ENCODE data around the gene SKIDA1.

SKIDA1 gene

DNA sequence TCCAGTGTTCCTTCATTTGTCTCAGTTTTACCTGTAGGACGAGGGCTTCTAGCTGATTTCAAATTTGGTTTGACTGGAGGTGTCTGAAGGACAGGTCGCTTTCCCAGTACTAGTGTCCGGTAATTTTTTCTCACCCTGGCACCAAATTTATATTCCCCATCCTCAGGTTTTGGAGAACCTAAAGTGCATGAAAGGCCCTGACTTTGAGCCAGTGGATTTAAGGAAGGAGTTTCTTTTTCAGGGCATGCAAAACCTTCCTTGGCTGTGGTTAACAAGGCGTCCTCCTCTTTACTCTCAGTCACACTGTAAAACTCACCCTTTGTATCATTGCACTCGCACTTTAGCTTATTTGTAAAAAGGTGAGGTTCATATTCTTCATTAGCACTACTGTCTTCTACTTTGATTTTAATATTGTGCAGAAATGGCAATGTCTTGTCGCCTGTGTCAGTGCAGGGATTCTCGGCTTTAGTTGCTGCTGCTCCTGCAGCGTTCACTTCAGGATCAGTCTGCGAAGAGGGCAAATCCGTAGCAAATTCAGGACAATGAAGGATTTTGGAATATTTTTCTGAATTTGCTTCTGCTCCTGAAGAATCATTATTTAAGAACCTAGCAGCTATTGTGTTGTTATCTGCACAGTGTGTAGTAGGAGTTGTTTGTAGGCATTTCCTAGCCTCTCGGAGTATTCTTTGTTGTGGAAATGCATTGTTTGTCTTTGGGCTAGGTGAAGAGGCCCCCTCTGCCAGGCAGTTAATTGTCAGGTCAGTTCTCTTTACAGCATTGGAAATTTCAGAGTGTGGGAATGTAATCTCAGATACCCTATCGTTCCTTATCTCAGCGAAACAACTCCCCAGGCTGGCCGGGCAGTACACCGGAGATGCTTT lies 9.9 kb downstream of the SKIDA1 start:
- H3K4me3 ChIP-seq (replicated peaks; ENCODE audit: low read depth, low read length), result peak overlapping the region; percentile 65
- TF ChIP-seq, protein P1, sequence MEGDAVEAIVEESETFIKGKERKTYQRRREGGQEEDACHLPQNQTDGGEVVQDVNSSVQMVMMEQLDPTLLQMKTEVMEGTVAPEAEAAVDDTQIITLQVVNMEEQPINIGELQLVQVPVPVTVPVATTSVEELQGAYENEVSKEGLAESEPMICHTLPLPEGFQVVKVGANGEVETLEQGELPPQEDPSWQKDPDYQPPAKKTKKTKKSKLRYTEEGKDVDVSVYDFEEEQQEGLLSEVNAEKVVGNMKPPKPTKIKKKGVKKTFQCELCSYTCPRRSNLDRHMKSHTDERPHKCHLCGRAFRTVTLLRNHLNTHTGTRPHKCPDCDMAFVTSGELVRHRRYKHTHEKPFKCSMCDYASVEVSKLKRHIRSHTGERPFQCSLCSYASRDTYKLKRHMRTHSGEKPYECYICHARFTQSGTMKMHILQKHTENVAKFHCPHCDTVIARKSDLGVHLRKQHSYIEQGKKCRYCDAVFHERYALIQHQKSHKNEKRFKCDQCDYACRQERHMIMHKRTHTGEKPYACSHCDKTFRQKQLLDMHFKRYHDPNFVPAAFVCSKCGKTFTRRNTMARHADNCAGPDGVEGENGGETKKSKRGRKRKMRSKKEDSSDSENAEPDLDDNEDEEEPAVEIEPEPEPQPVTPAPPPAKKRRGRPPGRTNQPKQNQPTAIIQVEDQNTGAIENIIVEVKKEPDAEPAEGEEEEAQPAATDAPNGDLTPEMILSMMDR (IDR thresholded peaks at IDR 0.05; ENCODE audit: low read length, missing control alignments), result no peak
- peak; percentile 25 for DNase-seq (ENCODE audit: low read depth)

DNA sequence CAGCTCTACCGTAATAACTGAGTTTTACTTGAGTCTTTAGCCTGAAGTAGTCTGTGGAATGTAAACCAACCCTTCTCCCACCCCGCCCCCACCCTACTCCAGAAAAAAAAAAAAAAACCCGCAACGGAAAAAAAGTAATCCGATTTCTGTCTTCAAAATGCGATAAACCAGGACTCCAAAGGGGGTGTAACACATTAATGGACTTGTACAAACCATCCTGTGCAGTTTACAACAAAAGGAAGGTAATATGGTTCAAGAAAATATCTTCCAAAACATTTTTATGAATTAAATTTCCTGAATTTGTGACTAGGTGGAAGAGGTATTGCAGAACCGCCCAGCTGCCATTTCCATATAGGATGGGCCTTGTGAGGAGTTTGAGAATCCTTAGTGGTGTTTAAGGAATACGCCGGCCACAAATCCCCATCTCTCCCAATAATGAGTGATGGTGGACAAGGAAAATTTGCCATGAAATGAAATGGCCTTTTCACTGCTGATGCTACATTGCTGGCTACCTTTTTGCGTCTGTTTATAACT lies 10.6 kb downstream of the SKIDA1 start:
- TF ChIP-seq, protein P1 (IDR thresholded peaks at IDR 0.05; ENCODE audit: low read length, missing control alignments), result no peak
- no peak for DNase-seq (ENCODE audit: low read depth)
- no peak overlapping the region for H3K4me3 ChIP-seq (replicated peaks; ENCODE audit: low read depth, low read length)

DNA sequence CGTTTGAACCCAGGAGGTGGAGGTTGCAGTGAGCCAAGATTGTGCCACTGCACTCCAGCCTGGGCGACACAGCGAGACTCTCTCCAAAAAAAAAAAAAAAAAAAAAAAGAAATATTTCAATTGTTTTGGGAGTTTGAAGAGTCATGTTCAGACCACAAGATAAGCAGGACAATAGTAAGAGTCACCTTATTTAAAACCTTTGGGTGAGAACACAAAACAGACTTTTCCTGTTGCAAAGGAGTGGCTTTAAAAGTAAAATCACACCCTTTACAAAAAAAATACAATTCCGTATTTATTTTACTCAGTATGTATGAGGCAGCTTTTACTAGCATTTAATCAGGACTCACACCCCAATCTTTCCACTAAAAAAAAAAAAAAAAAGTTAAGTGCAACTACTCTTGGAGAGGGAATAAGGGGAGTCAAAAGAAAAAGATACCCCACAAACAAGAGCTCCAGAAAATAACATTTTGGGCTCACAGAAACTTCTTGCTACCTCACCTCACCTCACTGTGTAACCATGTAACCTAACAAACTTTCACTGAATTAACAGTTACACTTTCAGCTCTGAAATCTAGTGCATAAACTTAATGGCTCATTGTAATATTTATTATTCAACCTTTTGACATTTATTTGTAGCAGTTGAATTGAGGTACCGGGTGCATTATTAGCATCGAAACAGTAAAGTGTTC lies 11.2 kb downstream of the SKIDA1 start:
- peak; percentile 51 for DNase-seq (ENCODE audit: low read depth)
- no peak overlapping the region for H3K4me3 ChIP-seq (replicated peaks; ENCODE audit: low read depth, low read length)
- TF ChIP-seq, protein P1 (IDR thresholded peaks at IDR 0.05; ENCODE audit: low read length, missing control alignments), result no peak

DNA sequence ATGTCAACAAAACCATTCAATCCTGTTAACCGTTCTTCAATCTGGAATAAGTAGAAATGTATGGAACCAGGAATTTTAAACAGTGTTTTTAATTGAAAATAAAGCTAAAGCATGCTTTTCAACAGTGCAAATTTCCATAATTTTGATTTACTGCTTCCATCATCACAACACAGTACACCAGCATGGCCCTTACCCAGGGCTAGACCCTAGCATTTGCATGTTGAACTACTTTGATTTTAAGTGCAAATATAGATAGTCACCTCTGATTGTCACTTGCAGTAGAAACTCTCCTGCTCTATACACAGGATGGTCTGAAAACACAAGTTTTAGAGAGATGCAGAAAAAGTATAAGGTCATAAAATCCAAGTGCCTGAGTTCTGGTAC lies 12.1 kb downstream of the SKIDA1 start:
- DNase-seq (ENCODE audit: low read depth), result no peak
- H3K4me3 ChIP-seq (replicated peaks; ENCODE audit: low read depth, low read length), result no peak overlapping the region
- TF ChIP-seq, protein P1 (IDR thresholded peaks at IDR 0.05; ENCODE audit: low read length, missing control alignments), result no peak

DNA sequence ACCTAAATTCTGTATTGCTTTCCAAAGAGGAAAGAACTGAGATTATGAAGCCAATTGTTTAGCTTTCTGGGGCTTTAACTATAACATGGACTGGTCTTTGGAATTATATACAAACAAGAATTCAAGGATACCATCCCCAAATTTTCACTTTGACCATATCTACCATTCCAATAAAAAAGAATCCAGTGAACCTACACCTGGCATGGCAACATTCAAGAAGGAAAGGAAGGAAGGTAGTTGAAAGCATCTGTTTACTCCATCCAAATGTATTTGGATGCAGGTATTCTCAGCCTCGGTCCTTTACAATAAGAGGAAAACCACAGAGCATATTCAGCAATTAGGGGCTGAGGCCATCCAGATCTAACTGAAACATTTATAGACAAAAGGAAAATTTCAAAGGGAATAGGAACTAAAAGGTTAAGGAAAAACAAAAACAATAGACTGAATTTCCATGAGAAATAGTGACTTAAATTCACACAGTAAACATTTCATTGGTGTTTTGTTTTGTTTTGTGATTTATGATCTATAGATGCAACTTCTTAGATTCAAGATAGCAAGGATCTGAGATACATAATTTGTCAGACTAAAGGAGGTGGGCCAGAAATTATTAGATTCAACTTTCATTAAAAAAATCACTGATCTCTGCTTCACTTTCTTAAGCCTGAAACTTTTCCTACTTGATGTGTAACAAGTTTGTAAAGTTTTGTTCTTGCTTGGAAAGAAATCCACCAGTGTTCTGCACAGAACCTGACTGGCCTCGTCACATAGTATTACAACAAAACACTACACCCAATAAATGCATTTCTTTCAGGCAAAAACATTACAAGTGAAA lies 12.7 kb downstream of the SKIDA1 start:
- no peak overlapping the region for H3K4me3 ChIP-seq (replicated peaks; ENCODE audit: low read depth, low read length)
- no peak for DNase-seq (ENCODE audit: low read depth)
- TF ChIP-seq, protein P1 (IDR thresholded peaks at IDR 0.05; ENCODE audit: low read length, missing control alignments), result no peak

DNA sequence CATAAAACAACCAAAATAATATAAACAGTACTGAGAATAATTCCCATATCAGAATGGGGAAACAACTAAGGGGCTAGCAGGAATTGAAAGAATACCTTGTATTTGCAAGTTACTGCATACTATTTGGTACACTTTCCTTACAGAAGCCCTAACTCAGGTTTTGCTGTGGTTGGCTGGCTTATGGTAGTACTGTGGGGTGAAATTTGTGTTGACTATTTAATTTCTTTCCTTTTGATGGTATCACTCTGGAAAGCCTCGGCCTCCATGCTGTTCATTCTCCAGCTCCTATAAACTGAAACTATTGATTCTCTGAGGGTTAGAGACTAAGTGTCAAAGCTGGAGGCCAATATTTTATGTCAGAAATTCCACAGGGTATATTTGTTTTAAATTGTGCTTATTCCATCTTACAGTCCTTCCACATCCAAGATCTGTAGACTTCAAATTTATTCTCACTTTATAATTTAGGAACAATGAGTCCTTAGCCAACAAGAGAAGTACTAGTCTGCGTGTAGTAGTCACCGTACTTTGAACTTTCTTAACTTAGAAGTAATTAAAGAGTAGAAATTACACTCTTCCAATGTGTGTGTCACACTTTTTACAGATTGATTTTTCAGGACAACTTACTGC lies 13.4 kb downstream of the SKIDA1 start:
- H3K4me3 ChIP-seq (replicated peaks; ENCODE audit: low read depth, low read length), result no peak overlapping the region
- TF ChIP-seq, protein P1 (IDR thresholded peaks at IDR 0.05; ENCODE audit: low read length, missing control alignments), result no peak
- no peak for DNase-seq (ENCODE audit: low read depth)
